ENCODE results near the gene NMRK1. TPM values are rescaled to one million over a fixed set of nuclear protein-coding genes. Genes with fewer than 3 reads are reported as not detected.

Gene NMRK1
- polyA plus RNA-seq, 1 donor: 20.1 TPM

- no peak for DNase-seq
Measured at GRCh38 chr9:75054368-75055001, 33.5 kb downstream of the NMRK1 start.

GRCh38 chr9:75053869-75054268 is 34.1 kb downstream of the NMRK1 start:
- DNase-seq: no peak

DNA sequence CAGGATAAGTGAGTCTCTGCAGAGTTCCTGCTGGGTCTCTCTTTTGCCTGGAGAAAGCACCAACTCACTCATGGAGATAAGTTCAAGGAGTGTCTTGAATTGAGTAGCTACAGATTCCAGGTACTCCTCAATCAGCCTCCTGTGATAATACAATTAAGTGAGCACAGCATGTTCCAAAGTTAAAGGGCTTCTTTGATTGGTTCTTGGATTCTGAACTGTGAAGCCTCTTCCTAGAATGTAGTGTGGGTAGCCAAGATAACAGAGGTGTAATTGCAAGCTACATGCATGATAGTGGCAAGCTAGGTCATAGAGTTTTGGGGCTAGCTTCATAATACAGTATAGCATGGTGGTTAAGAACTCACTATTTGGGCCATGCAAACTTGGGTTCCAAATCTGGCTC is 36.7 kb downstream of the NMRK1 start:
- DNase-seq: no peak

GRCh38 chr9:75047506-75047905 is 40.4 kb downstream of the NMRK1 start:
- DNase-seq: no peak

- DNase-seq: no peak
Measured at GRCh38 chr9:75046725-75047345, 41.1 kb downstream of the NMRK1 start.

DNA sequence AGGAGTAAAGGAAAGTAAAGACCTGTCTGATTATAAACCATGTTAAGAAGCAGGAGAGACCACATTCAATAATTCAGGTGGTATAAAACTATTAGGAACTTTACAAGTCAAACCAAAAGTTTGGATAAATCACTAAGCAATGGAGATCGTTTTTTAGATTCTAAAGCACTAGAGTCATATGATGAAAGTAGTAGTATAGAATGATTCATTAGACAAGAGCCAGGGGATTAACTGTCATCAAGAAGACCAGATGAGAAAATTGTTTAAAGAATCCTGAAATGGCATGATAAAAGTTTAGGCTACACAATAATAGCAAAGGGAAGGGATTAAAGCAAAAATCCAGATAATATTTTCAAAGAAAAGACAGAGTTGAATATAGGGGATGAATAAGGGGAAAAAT is 46.9 kb downstream of the NMRK1 start:
- DNase-seq: no peak

- DNase-seq: no peak
Measured at GRCh38 chr9:75039801-75040200, 48.2 kb downstream of the NMRK1 start.

DNA sequence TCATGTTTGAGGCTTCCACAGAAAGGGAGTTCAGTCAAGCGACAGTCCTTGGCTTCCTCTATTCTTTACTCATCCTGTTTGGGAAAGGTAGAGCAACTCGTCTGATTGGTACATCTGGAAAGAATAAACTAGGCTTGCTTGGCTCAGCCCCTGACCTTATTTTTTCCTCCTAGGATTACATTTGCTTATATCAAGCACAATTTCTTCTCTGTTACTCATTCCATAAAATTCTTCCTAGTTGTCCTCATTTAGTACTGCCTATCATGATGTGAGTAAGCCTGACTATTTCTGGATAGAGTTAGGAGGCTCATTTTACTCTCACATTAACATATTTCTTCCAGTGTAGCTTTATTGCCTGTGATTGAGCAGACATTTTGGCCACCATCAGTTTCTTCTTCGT is 48.9 kb downstream of the NMRK1 start:
- DNase-seq: no peak

DNA sequence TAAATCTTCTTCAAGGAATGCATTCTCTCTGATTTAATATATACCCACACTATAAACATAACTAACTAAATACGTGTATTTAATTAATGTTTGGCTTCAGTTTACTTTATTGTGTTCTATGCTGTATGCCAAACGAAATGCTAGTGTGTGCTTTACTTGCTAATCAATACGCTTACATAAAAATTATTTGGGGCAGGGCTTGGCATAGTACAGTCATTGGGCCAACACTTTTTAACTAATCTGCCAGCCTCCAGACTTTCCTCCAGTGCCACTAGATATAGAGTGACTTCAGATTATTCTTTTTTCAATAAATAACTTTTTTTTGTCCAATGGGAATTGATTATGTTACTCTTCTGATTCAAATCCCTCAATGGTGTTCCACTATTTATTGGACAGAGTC is 51.2 kb downstream of the NMRK1 start:
- DNase-seq: no peak

DNA sequence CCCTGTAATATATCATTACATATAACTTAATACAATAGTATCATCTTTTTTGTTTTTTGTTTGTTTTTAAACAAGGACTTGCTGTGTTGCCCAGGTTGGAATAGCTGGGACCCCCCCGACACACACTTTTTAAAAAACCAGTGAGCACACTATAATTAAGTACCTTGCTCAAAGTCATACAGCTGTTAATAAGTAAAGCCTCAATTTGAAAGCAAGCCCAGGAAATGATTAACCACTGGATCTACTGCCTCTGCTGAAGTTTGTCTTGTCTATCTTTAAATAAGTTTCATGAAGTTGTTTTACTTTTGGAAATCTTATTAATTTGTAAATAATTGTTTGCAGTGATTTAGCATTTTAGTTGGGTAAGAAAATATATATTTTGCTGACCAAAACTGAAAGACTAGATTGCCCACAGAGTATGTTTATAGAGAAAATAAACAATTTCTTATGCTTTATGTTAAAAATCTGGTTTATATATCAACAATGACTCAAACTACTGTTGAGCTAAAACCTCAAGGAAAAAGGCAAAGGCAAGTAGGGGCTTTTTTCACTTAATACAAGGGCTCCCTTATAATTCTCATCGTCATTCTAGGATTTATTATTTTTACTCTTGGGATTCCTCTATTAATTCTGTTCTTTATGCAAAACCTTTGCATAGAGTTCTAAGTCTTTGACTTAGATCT is 54.0 kb downstream of the NMRK1 start:
- DNase-seq: no peak

DNA sequence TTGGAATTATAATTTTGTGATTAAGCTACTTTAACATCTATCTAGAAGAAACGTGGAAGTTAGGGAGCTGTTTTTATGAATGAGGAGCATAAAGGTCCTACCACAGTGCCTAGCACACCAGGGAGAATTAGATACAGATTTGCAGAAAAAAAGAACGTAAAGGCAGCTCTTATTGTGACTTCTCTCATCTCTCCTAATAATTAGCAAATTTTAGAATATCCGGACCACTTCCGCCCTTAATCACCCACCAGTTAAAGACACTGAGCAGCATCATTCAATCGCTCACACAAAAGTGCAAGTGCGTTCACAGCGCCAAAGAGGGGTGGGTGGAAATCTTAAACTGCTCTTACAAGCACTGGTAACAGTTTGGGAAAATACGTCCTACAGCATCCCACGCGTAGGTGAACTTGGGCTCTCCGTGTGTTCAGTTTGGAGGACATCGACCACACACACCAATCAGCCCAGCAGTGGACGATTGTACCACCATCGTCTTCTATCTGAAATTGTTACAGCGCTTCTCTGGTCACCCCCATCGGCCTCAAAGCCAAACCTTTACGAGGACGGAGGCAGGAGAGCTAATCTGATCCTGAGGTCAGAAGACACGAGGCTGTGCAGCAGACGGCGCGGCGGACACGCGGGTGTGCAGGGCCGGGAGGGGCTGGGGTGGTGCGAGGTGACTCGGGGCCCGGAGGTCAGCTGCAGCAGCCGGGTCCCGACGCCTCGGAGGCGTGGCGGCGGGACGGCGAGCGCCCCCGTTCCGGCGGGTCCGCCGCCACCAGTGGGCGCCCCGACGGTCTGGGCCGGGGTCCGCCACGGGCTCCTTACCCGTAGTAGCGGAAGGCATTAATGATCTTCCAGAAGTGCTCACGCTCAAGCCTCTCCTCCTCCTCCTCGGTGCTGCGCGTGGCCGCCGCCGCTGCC is 60.5 kb downstream of the NMRK1 start:
- peak; percentile 57 for DNase-seq

DNA sequence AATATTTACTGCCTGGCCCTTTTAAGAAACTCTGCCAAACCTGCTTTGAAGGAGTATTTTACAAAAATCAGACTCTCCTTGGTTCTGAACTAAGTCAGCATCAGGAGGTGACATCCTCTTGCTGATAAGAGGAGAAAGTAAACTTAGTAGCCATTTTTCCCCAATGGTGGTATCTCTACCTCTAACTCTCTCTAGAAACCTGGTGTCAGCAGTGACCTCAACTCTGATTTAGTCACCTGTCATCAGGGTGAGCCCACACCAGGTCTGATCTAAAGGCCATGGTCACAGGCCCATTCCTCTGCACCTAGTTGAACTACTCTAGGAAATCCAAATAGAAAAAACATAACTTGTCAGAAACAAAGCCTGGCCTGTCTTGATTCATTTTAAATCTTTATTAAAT is 64.1 kb downstream of the NMRK1 start:
- no peak for DNase-seq

GRCh38 chr9:75019654-75020053 is 68.3 kb downstream of the NMRK1 start:
- no peak for DNase-seq

- DNase-seq: no peak
Measured at GRCh38 chr9:75019022-75019421, 68.9 kb downstream of the NMRK1 start.

- no peak for DNase-seq
Measured at GRCh38 chr9:75017378-75017777, 70.6 kb downstream of the NMRK1 start.

- DNase-seq: no peak
Measured at GRCh38 chr9:75013735-75014134, 74.2 kb downstream of the NMRK1 start.

Other genes starting within 250 kb of the NMRK1 start
- 0.32 TPM for gene TRPM6, start 200.2 kb downstream of the NMRK1 start, polyA plus RNA-seq (ENCODE audit: insufficient read length)
- gene C9orf40, start 135.2 kb downstream of the NMRK1 start, polyA plus RNA-seq (ENCODE audit: insufficient read length): 6.7 TPM
- gene CARNMT1, start 59.9 kb downstream of the NMRK1 start, polyA plus RNA-seq (ENCODE audit: insufficient read length): 9.0 TPM
- gene OSTF1, start 359 bp upstream of the NMRK1 start, polyA plus RNA-seq (ENCODE audit: insufficient read length): 18.9 TPM

Data from hindlimb muscle (tissue), 1 donor.